GM13976 (cell line): ENCODE results near the gene NPAS3.

Experiments
- DNase-seq: peaks from one replicate; pipeline ENCODE4 v3.0.0; 2012; ENCODE audit warnings: low spot score
- in situ Hi-C: fragments of 300-500 bp; cut with MboI; formaldehyde crosslinking; loops from one replicate; pipeline ENCODE4 v1.12.0; 2022; ENCODE audit warnings: low sequenced_read_pairs, mixed read lengths, inconsistent platforms; ENCODE audit not compliant: unreplicated experiment
- TF ChIP-seq, protein P1 (sequence below): IDR thresholded peaks from 2 replicates; pipeline ENCODE4 v1.5.1; 2012; ENCODE audit warnings: borderline replicate concordance, mild to moderate bottlenecking; ENCODE audit not compliant: insufficient read depth; ENCODE audit errors: extremely low read depth, missing control alignments, control extremely low read depth

The NPAS3 gene

GRCh38 chr14:33576014-33576413, 637.3 kb downstream of the NPAS3 start:
- no peak for DNase-seq

DNA sequence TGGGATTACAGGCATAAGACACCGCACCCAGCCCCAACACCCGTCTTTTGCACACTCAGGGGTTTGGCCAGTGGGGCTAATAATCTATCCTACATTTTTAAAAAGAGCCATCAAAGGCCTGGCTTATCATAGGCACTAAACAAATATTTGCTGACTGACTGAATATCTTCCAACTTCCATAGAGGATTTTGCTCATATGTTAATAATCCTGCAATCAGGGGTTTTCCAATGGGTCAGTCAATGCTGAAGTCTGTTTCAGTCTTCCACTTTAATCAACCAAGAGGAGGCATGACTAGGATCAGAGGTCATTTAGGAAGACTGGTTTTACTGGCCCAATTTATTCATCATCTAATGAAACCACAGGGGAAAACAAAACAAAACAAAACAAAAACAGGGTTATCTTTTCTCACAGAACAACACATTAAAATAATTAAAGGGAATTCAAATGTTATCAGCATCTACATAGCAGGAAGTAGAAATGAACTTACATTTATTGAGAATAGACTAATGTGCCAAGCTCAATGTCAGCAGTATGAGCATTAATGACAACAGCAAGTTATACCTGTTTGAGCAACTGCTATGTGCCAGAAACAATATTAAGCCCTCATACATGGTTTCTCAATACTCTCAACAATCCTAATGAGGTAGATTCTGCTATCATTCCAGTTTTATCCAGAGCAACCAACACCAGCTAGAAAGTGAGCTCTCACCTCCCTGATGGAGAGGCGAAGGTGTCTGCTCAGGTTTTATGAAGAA, 640.0 kb downstream of the NPAS3 start:
- in situ Hi-C loops: no loop called here
- no peak for DNase-seq

More at GRCh38 chr14:33576014-33576413, 637.3 kb downstream of the NPAS3 start:
- TF ChIP-seq, protein P1, sequence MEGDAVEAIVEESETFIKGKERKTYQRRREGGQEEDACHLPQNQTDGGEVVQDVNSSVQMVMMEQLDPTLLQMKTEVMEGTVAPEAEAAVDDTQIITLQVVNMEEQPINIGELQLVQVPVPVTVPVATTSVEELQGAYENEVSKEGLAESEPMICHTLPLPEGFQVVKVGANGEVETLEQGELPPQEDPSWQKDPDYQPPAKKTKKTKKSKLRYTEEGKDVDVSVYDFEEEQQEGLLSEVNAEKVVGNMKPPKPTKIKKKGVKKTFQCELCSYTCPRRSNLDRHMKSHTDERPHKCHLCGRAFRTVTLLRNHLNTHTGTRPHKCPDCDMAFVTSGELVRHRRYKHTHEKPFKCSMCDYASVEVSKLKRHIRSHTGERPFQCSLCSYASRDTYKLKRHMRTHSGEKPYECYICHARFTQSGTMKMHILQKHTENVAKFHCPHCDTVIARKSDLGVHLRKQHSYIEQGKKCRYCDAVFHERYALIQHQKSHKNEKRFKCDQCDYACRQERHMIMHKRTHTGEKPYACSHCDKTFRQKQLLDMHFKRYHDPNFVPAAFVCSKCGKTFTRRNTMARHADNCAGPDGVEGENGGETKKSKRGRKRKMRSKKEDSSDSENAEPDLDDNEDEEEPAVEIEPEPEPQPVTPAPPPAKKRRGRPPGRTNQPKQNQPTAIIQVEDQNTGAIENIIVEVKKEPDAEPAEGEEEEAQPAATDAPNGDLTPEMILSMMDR: no peak
- in situ Hi-C loops: no loop called here

GRCh38 chr14:33580231-33580749, 641.6 kb downstream of the NPAS3 start:
- in situ Hi-C loops: no loop called here
- TF ChIP-seq, protein P1: no peak
- DNase-seq: no peak

More for the DNA sequence above, 640.0 kb downstream of the NPAS3 start:
- TF ChIP-seq, protein P1: no peak

DNA sequence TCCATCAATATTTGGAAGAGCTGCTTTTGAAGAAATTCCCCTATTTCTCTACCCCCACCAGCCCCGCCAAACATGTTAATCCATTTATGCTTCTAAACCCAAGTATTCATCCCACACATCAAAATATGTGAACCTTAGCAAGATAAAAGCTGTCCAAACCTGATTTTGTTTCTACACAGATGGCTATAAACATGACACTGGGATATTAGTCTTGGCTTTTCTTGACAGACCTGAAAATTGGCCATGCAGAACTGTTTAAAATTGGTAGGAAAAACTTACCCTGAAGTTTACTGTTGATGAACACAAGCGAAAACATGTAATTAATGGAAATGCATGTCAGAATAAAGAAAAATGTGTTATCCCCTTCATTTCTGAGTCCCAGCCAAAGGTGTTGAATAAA, 642.2 kb downstream of the NPAS3 start:
- TF ChIP-seq, protein P1: no peak
- in situ Hi-C loops: no loop called here
- DNase-seq: no peak

GRCh38 chr14:33584697-33585096, 646.0 kb downstream of the NPAS3 start:
- no peak for DNase-seq
- in situ Hi-C loops: no loop called here
- TF ChIP-seq, protein P1: no peak

DNA sequence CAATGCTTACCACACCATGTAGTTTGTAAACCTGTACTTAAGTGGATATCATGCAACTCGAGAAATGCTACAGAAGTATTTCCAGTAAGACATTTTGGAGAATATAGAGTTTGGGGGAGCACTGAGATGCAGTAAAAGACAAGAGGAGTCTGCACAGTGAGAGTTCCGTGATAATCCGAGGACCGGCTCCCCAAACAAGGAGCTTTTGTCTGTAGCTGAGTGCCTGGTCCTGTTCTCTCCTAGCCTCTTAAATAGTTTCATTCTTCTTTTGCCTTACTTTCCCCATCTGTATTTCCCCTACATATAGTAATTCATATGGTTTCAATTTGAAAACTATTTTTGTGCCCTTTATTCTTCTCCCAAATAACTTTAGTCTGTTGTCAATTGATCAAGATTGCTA, 648.1 kb downstream of the NPAS3 start:
- in situ Hi-C loops: no loop called here
- TF ChIP-seq, protein P1: no peak
- DNase-seq: no peak

- DNase-seq: no peak
- in situ Hi-C loops: no loop called here
- TF ChIP-seq, protein P1: no peak
Measured at GRCh38 chr14:33587791-33588190, 649.1 kb downstream of the NPAS3 start.
